Measurements from ENCODE around the gene VSTM2L. TPM values are rescaled to one million over a fixed set of nuclear protein-coding genes. Genes with fewer than 3 reads are reported as not detected.

The VSTM2L gene
- total and polyA plus RNA-seq, 4 donors = 8.0 to 71.6 (median 31.4) TPM

GRCh38 chr20:37921341-37921929 lies 18.5 kb downstream of the VSTM2L start:
- Histone ChIP-seq H3K4me3 (no peak overlapping the region), H3K27ac (ENCODE audit: low read depth in 1 of 2, low read length in 1 of 2) (no peak overlapping the region), H3K4me1 (ENCODE audit: control insufficient read depth in 5 of 5, insufficient read depth in 5 of 5, low read length in 5 of 5) (peaks cover 0 to 18% (median 0%) of the 10 kb centered on the region in 5 donors), H3K9me3 (ENCODE audit: control insufficient read depth in 4 of 4, insufficient read depth in 3 of 4, low read length in 3 of 4) (peaks cover 0 to 7% (median 0%) of the 10 kb centered on the region in 4 donors), H3K27me3 (ENCODE audit: control insufficient read depth in 3 of 3, insufficient read depth in 3 of 3, low read length in 2 of 3) (no peaks in the 10 kb centered on the region), H3K9ac (ENCODE audit: insufficient read depth in 1 of 2, low read length in 2 of 2) (no peak overlapping the region), H3K36me3 (ENCODE audit: control insufficient read depth in 4 of 4, insufficient read depth in 4 of 4, low read length in 4 of 4) (no peaks in the 10 kb centered on the region)
- 77 to 79% methylated on average over 6 of the region's 6 CpGs for WGBS, 2 donors
- no peak for TF ChIP-seq CTCF (IDR thresholded peaks at IDR 0.05; ENCODE audit: control extremely low read depth, extremely low read depth)
- DNase-seq (no peak), ATAC-seq (ENCODE audit: insufficient read depth, low FRiP score) (no peak)

- no peak for DNase-seq
- no peak for ATAC-seq (ENCODE audit: insufficient read depth, low FRiP score)
- Histone ChIP-seq H3K36me3 (ENCODE audit: control insufficient read depth in 4 of 4, insufficient read depth in 4 of 4, low read length in 4 of 4) (no peaks in the 10 kb centered on the region), H3K9ac (ENCODE audit: insufficient read depth in 1 of 2, low read length in 2 of 2) (no peak overlapping the region), H3K27ac (ENCODE audit: low read depth in 1 of 2, low read length in 1 of 2) (no peak overlapping the region), H3K4me3 (no peak overlapping the region), H3K4me1 (ENCODE audit: control insufficient read depth in 5 of 5, insufficient read depth in 5 of 5, low read length in 5 of 5) (peaks cover 0 to 18% (median 0%) of the 10 kb centered on the region in 5 donors), H3K9me3 (ENCODE audit: control insufficient read depth in 4 of 4, insufficient read depth in 3 of 4, low read length in 3 of 4) (peaks cover 0 to 7% (median 0%) of the 10 kb centered on the region in 4 donors), H3K27me3 (ENCODE audit: control insufficient read depth in 3 of 3, insufficient read depth in 3 of 3, low read length in 2 of 3) (no peaks in the 10 kb centered on the region)
- no peak for TF ChIP-seq CTCF (IDR thresholded peaks at IDR 0.05; ENCODE audit: control extremely low read depth, extremely low read depth)
- WGBS, 2 donors = 89 to 94% methylated on average over 3 of the region's 3 CpGs
Observed at GRCh38 chr20:37922016-37922415, 19.1 kb downstream of the VSTM2L start.

GRCh38 chr20:37925265-37926165 lies 22.6 kb downstream of the VSTM2L start:
- Histone ChIP-seq H3K4me1 (ENCODE audit: control insufficient read depth in 5 of 5, insufficient read depth in 5 of 5, low read length in 5 of 5) (no peaks in the 10 kb centered on the region), H3K27ac (ENCODE audit: low read depth in 1 of 2, low read length in 1 of 2) (no peak overlapping the region), H3K9me3 (ENCODE audit: control insufficient read depth in 4 of 4, insufficient read depth in 3 of 4, low read length in 3 of 4) (no peaks in the 10 kb centered on the region), H3K4me3 (no peak overlapping the region), H3K9ac (ENCODE audit: insufficient read depth in 1 of 2, low read length in 2 of 2) (no peak overlapping the region), H3K27me3 (ENCODE audit: control insufficient read depth in 3 of 3, insufficient read depth in 3 of 3, low read length in 2 of 3) (peaks cover 0 to 2% (median 0%) of the 10 kb centered on the region in 3 donors), H3K36me3 (ENCODE audit: control insufficient read depth in 4 of 4, insufficient read depth in 4 of 4, low read length in 4 of 4) (no peaks in the 10 kb centered on the region)
- WGBS, 2 donors = 79 to 88% methylated on average over 19 of the region's 19 CpGs
- DNase-seq (no peak), ATAC-seq (ENCODE audit: insufficient read depth, low FRiP score) (no peak)
- no peak for TF ChIP-seq CTCF (IDR thresholded peaks at IDR 0.05; ENCODE audit: control extremely low read depth, extremely low read depth)
